WTC11 (cell line): Measurements from ENCODE around the gene INHBB. TPM values are rescaled to one million over a fixed set of nuclear protein-coding genes. Genes with fewer than 3 reads are reported as not detected.

Experiments used
- ATAC-seq: fragments of 200-7000 bp; cut with Tn5 transposase; 2 replicates; pipeline ENCODE4 v1.10.0; 2021; ENCODE audit warnings: mild to moderate bottlenecking, moderate library complexity
- CTCF ChIA-PET: fragments of 300-600 bp; sonication (Branson Sonifier 250); formaldehyde crosslinking; loops from one replicate; lab custom pipeline; 2021; ENCODE audit warnings: antibody characterized with exemption; lab: Charles Lee
- POLR2A ChIA-PET: fragments of 350-600 bp; sonication (Branson Sonifier 250); formaldehyde crosslinking; loops from one replicate; lab custom pipeline; 2021; ENCODE audit warnings: antibody characterized with exemption; lab: Charles Lee
- DNase-seq: peaks from one replicate; pipeline ENCODE4 v3.0.0; 2021; ENCODE audit warnings: low spot score
- H3K27ac Mint-ChIP-seq: 2 replicates; pipeline ENCODE4 v1.8.0; 2021; ENCODE audit warnings: mixed read lengths
- H3K27me3 Mint-ChIP-seq: 2 replicates; pipeline ENCODE4 v1.8.0; 2021; ENCODE audit warnings: low read depth, mild to moderate bottlenecking, moderate library complexity, mixed read lengths
- H3K36me3 Mint-ChIP-seq: 2 replicates; pipeline ENCODE4 v1.8.0; 2021; ENCODE audit warnings: mixed read lengths
- H3K4me1 Mint-ChIP-seq: 2 replicates; pipeline ENCODE4 v1.8.0; 2022; ENCODE audit warnings: mixed read lengths
- H3K4me3 Mint-ChIP-seq: 2 replicates; pipeline ENCODE4 v1.8.0; 2021; ENCODE audit warnings: mild to moderate bottlenecking, moderate library complexity, mixed read lengths
- H3K9me3 Mint-ChIP-seq: 2 replicates; pipeline ENCODE4 v1.8.0; 2021; ENCODE audit warnings: mixed read lengths
- ATF3 ChIP-seq: sonication (generic); formaldehyde crosslinking; conservative IDR thresholded peaks from 2 replicates; pipeline ENCODE4 v1.8.1; 2022; ENCODE audit warnings: mild to moderate bottlenecking, missing genetic modification reagents
- E2F1 ChIP-seq: sonication (generic); formaldehyde crosslinking; IDR thresholded peaks from 2 replicates; pipeline ENCODE4 v1.8.0; 2022; ENCODE audit warnings: mild to moderate bottlenecking, missing genetic modification reagents
- ELF4 ChIP-seq: sonication (generic); formaldehyde crosslinking; IDR thresholded peaks from 2 replicates; pipeline ENCODE4 v1.8.1; 2022; ENCODE audit warnings: low read depth, mild to moderate bottlenecking, moderate library complexity, missing genetic modification reagents
- ETV6 ChIP-seq: sonication (generic); formaldehyde crosslinking; IDR thresholded peaks from 2 replicates; pipeline ENCODE4 v1.8.1; 2022; ENCODE audit warnings: mild to moderate bottlenecking, missing genetic modification reagents
- HMGA2 ChIP-seq: fragments of 250-450 bp; sonication (Bioruptor Pico); IDR thresholded peaks from 2 replicates; pipeline ENCODE4 v1.4.0; 2021; ENCODE audit warnings: mild to moderate bottlenecking, moderate library complexity
- NFATC4 ChIP-seq: fragments of 250-450 bp; sonication (Bioruptor Pico); IDR thresholded peaks from 2 replicates; pipeline ENCODE4 v1.9.0; 2021; ENCODE audit warnings: mild to moderate bottlenecking
- NFYB ChIP-seq: sonication (generic); formaldehyde crosslinking; conservative IDR thresholded peaks from 2 replicates; pipeline ENCODE4 v1.8.0; 2022; ENCODE audit warnings: low read depth, missing genetic modification reagents
- STAT6 ChIP-seq: sonication (generic); formaldehyde crosslinking; conservative IDR thresholded peaks from 2 replicates; pipeline ENCODE4 v1.8.1; 2023; ENCODE audit warnings: mild to moderate bottlenecking, low read depth, missing genetic modification reagents, moderate library complexity
- TEAD1 ChIP-seq: sonication (generic); formaldehyde crosslinking; IDR thresholded peaks from 2 replicates; pipeline ENCODE4 v1.8.0; 2022; ENCODE audit warnings: mild to moderate bottlenecking, missing genetic modification reagents
- ZBTB21 ChIP-seq: sonication (generic); formaldehyde crosslinking; IDR thresholded peaks from 2 replicates; pipeline ENCODE4 v1.8.1; 2023; ENCODE audit warnings: mild to moderate bottlenecking, missing genetic modification reagents, borderline replicate concordance
- ZNF281 ChIP-seq: sonication (generic); formaldehyde crosslinking; IDR thresholded peaks from 2 replicates; pipeline ENCODE4 v1.8.0; 2023; ENCODE audit warnings: mild to moderate bottlenecking, missing genetic modification reagents
- ZNF423 ChIP-seq: fragments of 250-450 bp; sonication (Bioruptor Pico); IDR thresholded peaks from 2 replicates; pipeline ENCODE4 v2.1.2; 2022; ENCODE audit warnings: mild to moderate bottlenecking, moderate library complexity
- ZNF532 ChIP-seq: fragments of 250-450 bp; sonication (Bioruptor Pico); IDR thresholded peaks from 2 replicates; pipeline ENCODE4 v1.9.0; 2021; ENCODE audit warnings: mild to moderate bottlenecking, borderline replicate concordance
- ZNF671 ChIP-seq: fragments of 250-450 bp; sonication (Bioruptor Pico); IDR thresholded peaks from 2 replicates; pipeline ENCODE4 v1.8.0; 2021; ENCODE audit warnings: mild to moderate bottlenecking
- total RNA-seq: library from RNA; stranded (reverse); gene quantifications from 3 replicates; pipeline ENCODE4 v1.2.3, GENCODE V29; 2021

The INHBB gene
- total RNA-seq, 1 experiment from 2014 or later, result 0.26 TPM

- ATAC-seq (no peak), DNase-seq (no peak)
- no peak overlapping the region for H3K4me3 Mint-ChIP-seq
- TF ChIP-seq ATF3 (CRISPR knock-in tag) (no peak), NFATC4 (no peak), ZNF281 (CRISPR knock-in tag) (no peak), ZBTB21 (CRISPR knock-in tag) (no peak), ZNF423 (CRISPR knock-in tag) (peak; percentile 10; the same call in 1 of the 2 replicates), STAT6 (no peak), ETV6 (no peak), TEAD1 (CRISPR knock-in tag) (no peak)
- H3K27me3 Mint-ChIP-seq, result peaks cover 87% of the 10 kb centered on the region
- H3K36me3 Mint-ChIP-seq, result no peaks in the 10 kb centered on the region
- peaks cover 36% of the 10 kb centered on the region for H3K4me1 Mint-ChIP-seq
- H3K9me3 Mint-ChIP-seq, result no peaks in the 10 kb centered on the region
- no peak overlapping the region for H3K27ac Mint-ChIP-seq
- CTCF ChIA-PET, result interaction anchor here (1.0 to 4.2 kb wide), 3 partner anchors 92 to 167 kb away, joined by 3 to 66 read pairs (median 22); no protein-coding TSS in a partner anchor
- POLR2A ChIA-PET, result no interaction called here
These were observed 328 bp upstream of the INHBB start for GRCh38 chr2:120345608-120346007.

GRCh38 chr2:120346667-120347358, 877 bp downstream of the INHBB start:
- DNase-seq (peak; percentile 55), ATAC-seq (peak; percentile 3)
- Mint-ChIP-seq H3K27me3 (peaks cover 89% of the 10 kb centered on the region), H3K4me3 (peak overlapping the region; percentile 57), H3K4me1 (peaks cover 36% of the 10 kb centered on the region), H3K27ac (no peak overlapping the region), H3K9me3 (no peaks in the 10 kb centered on the region), H3K36me3 (no peaks in the 10 kb centered on the region)
- POLR2A ChIA-PET, result interaction anchor here (0.5 kb wide), 1 partner anchor 1797 kb away, joined by 4 read pairs; no protein-coding TSS in a partner anchor
- CTCF ChIA-PET, result interaction anchor here (0.5 to 2.6 kb wide), 14 partner anchors 10 to 525 kb away, joined by 3 to 30 read pairs (median 4); no protein-coding TSS in a partner anchor
- TF ChIP-seq NFYB, result no peak
- TF ChIP-seq E2F1 (CRISPR knock-in tag), result 0 out of 2 replicates have a peak, but pooled peaks have one; percentile 27
- no peak for TF ChIP-seq ZNF671 (CRISPR knock-in tag)
- TF ChIP-seq ELF4 (CRISPR knock-in tag), result no peak
- no peak for TF ChIP-seq ZNF532 (CRISPR knock-in tag)
- no peak for TF ChIP-seq HMGA2 (CRISPR knock-in tag)
